SK-N-MC (cell line): ENCODE results near the gene UNC119B.

ENCODE experiments used
- DNase-seq: peaks from one replicate; pipeline ENCODE4 v3.0.0-alpha.2; 2011; ENCODE audit warnings: low read depth, low spot score
- H3K27ac ChIP-seq: fragments of 200-600 bp; sonication (generic); 2 replicates; pipeline ENCODE4 v1.5.1; 2016; ENCODE audit warnings: mixed run types
- H3K36me3 ChIP-seq: fragments of 200-600 bp; sonication (generic); 2 replicates; pipeline ENCODE4 v1.6.1; 2017; ENCODE audit warnings: antibody characterized with exemption, low read length, mixed read lengths; ENCODE audit not compliant: insufficient read depth
- H3K4me3 ChIP-seq: fragments of 200-600 bp; sonication (generic); 2 replicates; pipeline ENCODE4 v1.5.1; 2016
- H3K9ac ChIP-seq: fragments of 200-600 bp; sonication (generic); 2 replicates; pipeline ENCODE4 v1.8.0; 2017; ENCODE audit warnings: mixed run types, mixed read lengths; ENCODE audit not compliant: insufficient read length
- H3K9me3 ChIP-seq: fragments of 200-600 bp; sonication (generic); 2 replicates; pipeline ENCODE4 v1.6.1; 2017; ENCODE audit warnings: low read depth, mild to moderate bottlenecking, antibody characterized with exemption, low read length, moderate library complexity, mixed read lengths
- EZH2 ChIP-seq: fragments of 200-600 bp; sonication (generic); IDR thresholded peaks from one replicate; pipeline ENCODE4 v1.6.1; 2017; ENCODE audit warnings: antibody characterized with exemption
- FOXP2 ChIP-seq: optimal IDR thresholded peaks from 2 replicates; pipeline ENCODE3; 2011; ENCODE audit warnings: mild to moderate bottlenecking, moderate library complexity; ENCODE audit not compliant: insufficient read depth; ENCODE audit errors: extremely low read length, control extremely low read depth
- POLR2AphosphoS5 ChIP-seq: IDR thresholded peaks from 2 replicates; pipeline ENCODE4 v1.6.1; 2012; ENCODE audit warnings: mild to moderate bottlenecking, low read depth, low read length, borderline replicate concordance

UNC119B gene

DNA sequence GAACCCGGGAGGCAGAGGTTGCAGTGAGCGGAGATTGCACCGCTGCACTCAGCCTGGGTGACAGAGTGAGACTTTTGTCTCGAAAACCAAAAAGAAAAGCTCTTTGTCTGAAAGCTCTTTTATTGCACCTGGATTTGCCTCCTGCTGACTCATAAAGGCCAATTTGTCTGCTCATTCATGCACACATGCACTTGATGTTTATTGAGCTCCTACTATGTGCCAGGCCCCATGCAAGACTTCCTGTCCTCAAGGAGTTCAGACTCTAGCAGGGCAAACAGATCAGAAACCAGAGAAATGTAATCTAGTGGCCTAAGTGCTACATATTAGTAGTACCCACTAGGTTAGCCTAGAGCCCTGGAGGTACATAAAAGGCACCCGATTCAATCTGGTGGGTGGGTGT lies 39.6 kb upstream of the UNC119B start:
- no peaks in the 10 kb centered on the region for H3K36me3 ChIP-seq
- no peak overlapping the region for H3K27ac ChIP-seq
- H3K9ac ChIP-seq: no peak overlapping the region
- no peak for TF ChIP-seq EZH2
- no peak for TF ChIP-seq FOXP2
- no peak for TF ChIP-seq POLR2AphosphoS5
- H3K9me3 ChIP-seq: no peaks in the 10 kb centered on the region
- H3K4me3 ChIP-seq: no peak overlapping the region
- no peak for DNase-seq

DNA sequence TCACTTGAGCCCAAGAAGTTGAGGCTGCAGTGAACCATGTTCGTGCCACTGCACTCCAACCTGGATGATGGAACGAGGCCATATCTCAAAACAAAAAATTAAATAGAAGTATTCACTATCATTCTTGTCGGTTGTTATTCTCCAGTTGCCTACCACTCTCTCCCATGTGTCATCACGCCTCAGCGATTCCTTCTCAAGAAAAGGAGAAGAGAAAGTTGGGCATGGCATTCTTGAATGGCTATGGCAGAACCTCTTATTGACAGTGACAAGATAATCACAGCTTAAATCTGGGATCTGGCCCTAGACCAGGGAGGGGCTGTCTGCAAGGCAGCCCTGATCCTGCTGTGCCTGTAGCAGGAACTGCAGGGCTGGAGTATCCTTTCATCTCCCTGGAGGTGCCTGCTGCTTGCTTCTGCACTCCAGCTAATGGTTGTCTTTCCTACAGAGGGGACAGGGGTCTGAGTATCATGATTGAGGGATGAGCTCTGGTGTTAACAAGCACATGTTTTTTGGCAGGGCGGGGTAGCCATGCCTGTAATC lies 36.1 kb upstream of the UNC119B start:
- Histone ChIP-seq H3K9ac (no peak overlapping the region), H3K4me3 (no peak overlapping the region), H3K27ac (no peak overlapping the region), H3K9me3 (no peaks in the 10 kb centered on the region), H3K36me3 (no peaks in the 10 kb centered on the region)
- no peak for TF ChIP-seq POLR2AphosphoS5
- no peak for DNase-seq

DNA sequence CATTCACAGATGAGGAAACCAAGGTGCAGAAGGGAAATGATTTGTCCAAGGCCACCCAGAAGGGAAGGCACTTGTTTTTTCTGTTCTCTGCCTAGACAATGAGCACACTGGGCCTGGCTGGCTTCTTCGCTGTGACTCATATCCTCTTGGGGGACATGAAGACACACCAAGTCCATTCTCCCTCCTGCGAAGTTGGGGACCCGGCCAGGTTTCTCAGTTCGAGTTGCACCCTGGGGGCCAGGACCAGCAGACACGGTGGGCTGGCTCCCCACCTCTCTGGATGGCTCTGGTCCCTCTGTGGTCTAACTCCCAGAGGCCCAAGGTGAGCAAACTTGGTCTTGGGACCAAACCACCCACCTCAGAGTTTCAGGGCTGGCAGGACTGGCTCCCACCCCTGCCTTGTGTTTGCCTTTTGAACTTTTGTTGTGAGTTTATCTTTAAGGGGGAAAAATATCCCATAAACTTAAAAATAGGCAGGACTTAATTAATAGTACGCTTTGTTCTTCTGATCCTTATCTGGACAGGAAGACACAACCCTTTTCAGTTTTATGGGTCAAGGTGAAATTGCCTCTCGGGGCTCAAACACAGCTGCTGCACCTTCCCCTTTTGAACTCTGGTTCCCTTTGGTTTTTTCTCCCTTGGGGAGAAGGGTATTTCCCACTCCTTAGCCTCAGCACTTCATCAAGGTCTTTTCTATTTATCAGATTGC lies 32.3 kb upstream of the UNC119B start:
- H3K27ac ChIP-seq: no peak overlapping the region
- H3K4me3 ChIP-seq: no peak overlapping the region
- DNase-seq: no peak
- H3K9ac ChIP-seq: no peak overlapping the region
- no peaks in the 10 kb centered on the region for H3K9me3 ChIP-seq
- H3K36me3 ChIP-seq: no peaks in the 10 kb centered on the region
- no peak for TF ChIP-seq FOXP2
- TF ChIP-seq EZH2: no peak
- no peak for TF ChIP-seq POLR2AphosphoS5

DNA sequence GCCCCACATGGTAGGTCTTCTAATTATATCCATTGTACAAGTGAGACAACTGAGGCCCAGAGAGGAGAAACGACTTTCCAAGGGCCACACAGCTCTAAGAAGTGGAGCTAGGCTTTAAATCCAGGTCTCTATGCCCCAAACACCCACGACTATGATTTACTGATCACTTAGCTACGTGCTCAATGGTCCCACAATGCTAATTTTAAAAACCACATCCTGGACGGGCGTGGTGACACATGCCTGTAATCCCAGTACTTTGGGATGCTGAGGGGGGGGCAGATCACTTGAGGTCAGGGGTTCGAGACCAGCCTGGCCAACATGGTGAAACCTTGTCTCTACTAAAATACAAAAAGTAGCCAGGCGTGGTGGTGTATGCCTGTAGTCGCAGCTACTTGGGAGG lies 31.7 kb upstream of the UNC119B start:
- Histone ChIP-seq H3K36me3 (no peaks in the 10 kb centered on the region), H3K9me3 (no peaks in the 10 kb centered on the region), H3K27ac (no peak overlapping the region), H3K4me3 (no peak overlapping the region), H3K9ac (no peak overlapping the region)
- TF ChIP-seq EZH2 (no peak), POLR2AphosphoS5 (no peak)
- DNase-seq: no peak

DNA sequence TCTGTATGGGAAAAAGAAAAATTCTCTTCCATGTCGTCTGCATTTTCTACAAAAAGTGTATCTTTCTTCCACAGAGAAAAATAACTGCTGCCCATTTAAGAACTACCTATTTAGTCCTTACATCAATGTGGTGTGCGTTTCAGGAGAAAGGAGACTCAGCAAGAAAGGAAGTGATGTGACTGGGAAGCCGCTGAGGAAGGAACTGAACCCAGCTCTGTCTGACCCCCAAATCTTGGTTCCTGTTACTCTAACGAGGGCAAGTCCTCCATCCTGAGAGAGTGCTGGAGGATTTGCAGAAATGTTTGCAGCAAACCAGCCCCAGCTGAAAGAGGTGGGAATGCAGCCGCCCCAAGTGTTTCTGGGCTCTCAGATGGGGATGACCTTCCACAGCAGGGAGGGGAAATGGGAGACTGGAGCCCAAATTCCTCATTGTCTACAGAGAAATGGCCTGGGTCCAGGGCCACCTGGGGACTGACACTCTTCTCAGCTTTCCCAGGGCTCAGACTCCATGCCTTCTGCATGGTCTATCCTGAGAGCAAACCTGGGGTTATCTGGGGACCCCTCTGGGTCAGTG lies 30.0 kb upstream of the UNC119B start:
- no peaks in the 10 kb centered on the region for H3K9me3 ChIP-seq
- TF ChIP-seq FOXP2 (no peak), EZH2 (no peak), POLR2AphosphoS5 (no peak)
- no peak overlapping the region for H3K4me3 ChIP-seq
- DNase-seq: no peak
- H3K9ac ChIP-seq: no peak overlapping the region
- no peaks in the 10 kb centered on the region for H3K36me3 ChIP-seq
- H3K27ac ChIP-seq: no peak overlapping the region

DNA sequence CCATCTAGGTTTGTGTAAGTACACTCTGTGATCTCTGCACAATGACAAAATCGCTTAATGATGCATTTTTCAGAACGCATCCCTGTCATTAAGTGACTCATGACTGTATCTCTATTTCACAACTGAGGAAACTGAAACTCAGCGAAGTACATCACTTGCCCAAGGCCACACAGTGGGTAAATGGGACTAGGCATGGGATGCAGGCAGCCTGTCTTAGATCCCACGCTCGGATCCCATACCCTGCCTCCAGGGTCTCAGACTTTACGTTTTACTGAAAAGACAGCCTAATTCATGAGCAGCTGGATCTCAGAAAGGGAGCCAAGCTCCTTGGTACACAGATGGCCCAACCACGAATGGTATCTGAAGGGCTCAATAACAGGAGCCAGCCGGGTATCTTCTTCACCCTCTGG lies 25.7 kb upstream of the UNC119B start:
- TF ChIP-seq POLR2AphosphoS5: no peak
- TF ChIP-seq EZH2: no peak
- no peak for TF ChIP-seq FOXP2
- no peak overlapping the region for H3K9ac ChIP-seq
- no peak for DNase-seq
- no peak overlapping the region for H3K4me3 ChIP-seq
- no peaks in the 10 kb centered on the region for H3K9me3 ChIP-seq
- no peak overlapping the region for H3K27ac ChIP-seq
- no peaks in the 10 kb centered on the region for H3K36me3 ChIP-seq

DNA sequence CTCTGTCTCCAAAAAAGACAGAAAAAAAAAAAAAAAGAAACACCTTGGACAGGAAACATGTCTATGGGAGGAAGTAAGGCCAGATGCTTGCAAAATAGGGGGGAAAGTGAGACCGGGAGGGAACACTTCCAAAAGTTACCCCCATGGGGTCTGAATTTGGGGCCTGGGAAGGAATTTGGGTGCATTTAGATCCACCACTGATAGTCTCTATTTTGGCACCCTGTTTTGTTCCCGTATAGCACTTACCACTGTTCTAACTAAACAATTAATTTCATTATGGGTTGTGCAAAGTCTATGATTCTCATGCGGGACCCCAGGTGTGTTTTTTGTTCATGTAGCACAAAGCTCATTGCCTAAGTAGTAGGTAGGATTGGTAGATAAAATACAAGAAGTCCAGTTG lies 24.7 kb upstream of the UNC119B start:
- no peak for DNase-seq
- TF ChIP-seq FOXP2 (no peak), POLR2AphosphoS5 (no peak), EZH2 (no peak)
- Histone ChIP-seq H3K4me3 (peak overlapping the region; percentile 88), H3K36me3 (no peaks in the 10 kb centered on the region), H3K9ac (peak overlapping the region; percentile 87), H3K9me3 (no peaks in the 10 kb centered on the region), H3K27ac (no peak overlapping the region)

DNA sequence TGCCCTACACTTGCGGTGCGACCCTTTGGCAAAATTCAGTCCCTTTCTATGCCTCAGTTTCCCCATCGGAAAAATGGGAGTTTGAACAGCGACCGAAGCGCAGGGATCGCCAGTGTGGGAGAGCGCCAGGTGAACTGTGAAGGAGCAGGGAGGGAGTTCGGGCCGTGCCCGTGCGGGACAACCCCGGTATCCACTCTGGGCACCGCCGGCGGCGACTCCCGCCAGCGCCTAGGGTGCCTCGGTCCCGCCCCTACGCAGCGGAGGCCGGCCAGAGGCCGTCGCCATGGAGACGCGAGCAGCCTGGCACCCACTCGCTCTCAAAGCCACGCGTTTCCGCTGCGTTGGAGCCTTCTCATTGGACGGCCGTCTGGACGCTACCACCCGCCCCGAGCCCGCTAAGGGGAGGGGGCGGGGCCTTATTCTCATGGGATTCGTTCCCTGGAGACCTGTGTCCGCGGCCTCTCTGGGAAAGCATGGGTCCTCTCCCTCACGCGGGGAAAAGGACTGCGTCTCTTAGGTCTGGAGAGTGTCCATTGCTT lies 24.0 kb upstream of the UNC119B start:
- peak; percentile 79 for DNase-seq
- Histone ChIP-seq H3K9me3 (no peaks in the 10 kb centered on the region), H3K36me3 (no peaks in the 10 kb centered on the region), H3K4me3 (peak overlapping the region; percentile 88), H3K9ac (peak overlapping the region; percentile 87), H3K27ac (peak overlapping the region; percentile 94)
- no peak for TF ChIP-seq FOXP2
- TF ChIP-seq POLR2AphosphoS5: peak; percentile 82

DNA sequence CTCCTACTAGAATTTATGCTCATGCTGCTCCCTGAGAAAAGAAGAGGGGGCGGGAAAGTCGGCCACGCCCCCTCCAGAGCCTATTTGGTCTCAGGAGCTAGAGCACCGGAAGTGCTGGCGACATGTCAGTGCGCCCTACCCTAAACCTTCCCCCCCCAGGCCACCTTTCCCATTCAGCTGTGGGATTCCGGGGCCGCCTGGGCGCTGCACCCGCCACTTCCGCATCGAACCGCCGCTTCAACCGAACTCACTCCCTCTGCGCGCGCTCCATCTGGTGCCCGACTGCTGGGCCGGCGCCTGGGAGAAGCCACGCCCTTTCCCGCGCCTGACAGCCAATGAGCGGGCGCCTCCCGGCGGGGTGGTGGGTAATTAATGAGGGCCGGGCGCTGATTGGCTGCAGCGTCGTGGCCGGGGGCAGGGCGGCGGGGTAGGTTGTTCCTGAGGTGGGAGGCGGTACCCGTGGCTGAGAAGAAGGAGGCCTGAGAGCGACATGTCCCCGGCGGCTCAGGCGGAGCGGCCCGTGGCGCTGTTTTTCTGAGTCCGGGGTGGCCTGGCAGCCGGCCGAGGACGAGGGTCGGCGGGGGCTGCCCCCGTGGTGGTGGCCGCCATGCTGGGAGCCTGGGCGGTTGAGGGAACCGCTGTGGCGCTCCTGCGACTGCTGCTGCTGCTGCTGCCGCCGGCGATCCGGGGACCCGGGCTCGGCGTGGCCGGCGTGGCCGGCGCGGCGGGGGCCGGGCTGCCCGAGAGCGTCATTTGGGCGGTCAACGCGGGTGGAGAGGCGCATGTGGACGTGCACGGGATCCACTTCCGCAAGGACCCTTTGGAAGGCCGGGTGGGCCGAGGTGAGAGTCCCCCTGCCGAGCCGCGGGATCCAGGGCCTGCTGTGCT lies 23.3 kb upstream of the UNC119B start, which contains the start of gene MLEC:
TSS of gene MLEC (plus strand) at position 460 of the 888 bp plus-strand sequence. CDS start at position 608, 148 bp downstream.
- Histone ChIP-seq H3K27ac (peak within 1 kb of the TSS; percentile 94), H3K4me3 (peak within 1 kb of the TSS; percentile 88), H3K36me3 (no peaks in the 10 kb centered on the region), H3K9me3 (no peaks in the 10 kb centered on the region), H3K9ac (peak within 1 kb of the TSS; percentile 87)
- DNase-seq: peak; percentile 89
- TF ChIP-seq FOXP2: peak; percentile 30
- TF ChIP-seq POLR2AphosphoS5: peak; percentile 78; the same call in 1 of the 2 replicates
- no peak for TF ChIP-seq EZH2
